K562 (cell line): ENCODE results near the gene GAPVD1. TPM values are rescaled to one million over a fixed set of nuclear protein-coding genes. Genes with fewer than 3 reads are reported as not detected.
A peak's percentile ranks its signal among the peaks of the same experiment; 100 is the strongest.

Experiments
- ATF7 ChIP-seq: fragments of 450-650 bp; IDR thresholded peaks from 2 replicates; pipeline ENCODE4 v1.7.1; 2014; ENCODE audit warnings: mild to moderate bottlenecking, moderate library complexity
- CBX1 ChIP-seq: sonication (generic); IDR thresholded peaks from 2 replicates; pipeline ENCODE4 v1.6.1; 2016; ENCODE audit warnings: antibody characterized with exemption, low read depth, mild to moderate bottlenecking
- HOXB6 ChIP-seq: fragments of 250-450 bp; sonication (Bioruptor Pico); IDR thresholded peaks from 2 replicates; pipeline ENCODE4 v1.5.1; 2022; ENCODE audit warnings: mild to moderate bottlenecking, borderline replicate concordance
- ILK ChIP-seq: fragments of 450-650 bp; IDR thresholded peaks from 2 replicates; pipeline ENCODE4 v1.6.1; 2016; ENCODE audit warnings: missing genetic modification characterization, low read depth, mild to moderate bottlenecking, missing compliant biosample characterization, moderate library complexity, borderline replicate concordance
- KAT7 ChIP-seq: sonication (generic); formaldehyde crosslinking; IDR thresholded peaks from 2 replicates; pipeline ENCODE4 v1.8.0; 2022; ENCODE audit warnings: missing genetic modification reagents, mild to moderate bottlenecking, borderline replicate concordance
- MCM5 ChIP-seq: fragments of 450-650 bp; IDR thresholded peaks from 2 replicates; pipeline ENCODE4 v1.6.1; 2016; ENCODE audit warnings: low read depth
- PHB2 ChIP-seq: fragments of 450-650 bp; IDR thresholded peaks from 2 replicates; pipeline ENCODE4 v1.6.1; 2017; ENCODE audit warnings: low read depth
- SOX6 ChIP-seq: fragments of 450-650 bp; IDR thresholded peaks from 2 replicates; pipeline ENCODE4 v1.6.1; 2014; ENCODE audit warnings: mild to moderate bottlenecking
- SRSF1 ChIP-seq: fragments of 200-400 bp; formaldehyde crosslinking; IDR thresholded peaks from 2 replicates; pipeline ENCODE4 v1.6.1; 2017; ENCODE audit warnings: mild to moderate bottlenecking, low read depth, low read length, moderate library complexity
- TCF3 ChIP-seq: sonication (generic); formaldehyde crosslinking; IDR thresholded peaks from 2 replicates; pipeline ENCODE4 v1.4.0; 2020; ENCODE audit warnings: mild to moderate bottlenecking, missing genetic modification reagents
- ZBED1 ChIP-seq: IDR thresholded peaks from 2 replicates; pipeline ENCODE4 v1.6.1; 2014
- ZKSCAN1 ChIP-seq: fragments of 150-350 bp; IDR thresholded peaks from 2 replicates; pipeline ENCODE4 v1.6.1; 2016; ENCODE audit warnings: low read depth, low read length
- ZNF212 ChIP-seq: fragments of 450-650 bp; formaldehyde crosslinking; IDR thresholded peaks from 2 replicates; pipeline ENCODE4 v1.4.0; 2020; ENCODE audit warnings: mild to moderate bottlenecking
- polyA plus RNA-seq, 8 experiments: library from polyadenylated mRNA; depleted of rRNA in 4 of 8; stranded (reverse) in 5 of 8; unstranded in 3 of 8; fragments of >200 nt; fragmentation: Nextera tagmentation in 2 of 8; fragmentation: Illumina TruSeq in 1 of 8; extraction: Ambion mirVana in 2 of 8; extraction: Trizol in 1 of 8; gene quantifications; 2 replicates each; pipeline versions ENCODE4 v1.2.1 to v1.2.3, GENCODE V29; 2011 to 2014; ENCODE audit warnings: inconsistent platforms in 1 of 8, missing spikeins in 1 of 8
- total RNA-seq, 7 experiments: library from RNA; depleted of rRNA in 6 of 7; stranded (reverse); fragments of >200 nt in 6 of 7; fragmentation: Illumina TruSeq in 2 of 7; extraction: Trizol in 2 of 7; gene quantifications; 2 replicates each; pipeline versions ENCODE4 v1.2.1 to v1.2.3, GENCODE V29; 2011 to 2021; ENCODE audit warnings: low replicate concordance in 1 of 7
- TF ChIP-seq, protein P1 (sequence below): fragments of 450-650 bp; IDR thresholded peaks from 2 replicates; pipeline ENCODE4 v1.7.1; 2018; ENCODE audit warnings: mild to moderate bottlenecking, low read depth; ENCODE audit not compliant: partially characterized antibody
- TF ChIP-seq, protein P2 (sequence below): IDR thresholded peaks from 2 replicates; pipeline ENCODE4 v1.6.1; 2011; ENCODE audit warnings: borderline replicate concordance, low read depth, mild to moderate bottlenecking, moderate library complexity, low read length; ENCODE audit not compliant: insufficient read depth, poor library complexity, severe bottlenecking
- TF ChIP-seq, protein P3 (sequence below): sonication (generic); formaldehyde crosslinking; IDR thresholded peaks from 2 replicates; pipeline ENCODE4 v1.8.0; 2022; ENCODE audit warnings: mild to moderate bottlenecking, low read depth, missing genetic modification reagents

The GAPVD1 gene
- total and polyA plus RNA-seq, 9 of the 15 experiments (the other 6 are each of a cell fraction or from before 2014, with no cell fraction given) = 9.5 to 66.1 (median 45.5) TPM

DNA sequence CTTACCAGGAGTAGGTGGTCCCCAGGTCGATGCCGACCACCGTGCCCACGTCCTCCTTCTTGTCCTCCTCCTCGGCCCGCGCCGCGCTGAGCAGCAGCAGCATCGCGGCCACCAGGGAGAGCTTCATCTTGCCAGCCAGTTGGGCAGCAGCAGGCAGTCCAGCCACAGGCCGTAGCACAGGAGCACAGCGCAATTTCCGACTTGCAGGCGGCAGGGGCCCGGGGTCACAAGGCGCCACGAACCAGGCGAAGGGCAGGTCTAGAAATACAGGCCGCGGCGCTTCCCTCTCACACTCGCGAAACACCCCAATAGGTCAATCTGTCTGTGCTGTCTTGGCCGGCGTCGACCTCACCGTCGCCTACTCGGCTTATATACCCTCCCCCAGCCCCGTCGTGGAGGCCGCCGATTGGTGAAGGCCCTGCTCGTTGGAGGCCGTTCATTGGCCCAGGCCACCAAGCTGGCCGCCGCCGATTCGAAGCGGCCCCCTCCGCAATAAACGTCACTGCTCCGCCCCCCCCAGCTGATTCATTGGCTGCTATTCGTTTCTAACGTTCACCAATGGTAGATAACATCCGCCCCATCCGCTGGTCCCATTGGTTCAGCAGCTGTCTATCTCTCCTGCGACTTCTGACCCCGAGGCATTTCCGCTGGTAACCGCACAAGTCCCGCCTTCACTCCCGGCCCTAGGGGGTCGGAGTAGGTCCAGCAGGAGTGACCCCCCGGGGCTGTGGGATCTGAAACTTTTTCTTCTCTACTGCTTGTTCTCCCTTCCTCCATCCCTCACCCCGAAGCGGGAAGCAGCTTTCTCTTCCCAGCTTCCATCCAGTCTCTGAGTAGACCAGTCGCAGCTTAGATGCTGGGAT, 20.4 kb upstream of the GAPVD1 start, which contains the start of gene HSPA5 (continued):
- TF ChIP-seq ZKSCAN1 (0 out of 2 replicates have a peak, but pooled peaks have one; percentile 34), ZNF212 (CRISPR knock-in tag) (no peak), HOXB6 (CRISPR knock-in tag) (peak; percentile 59; the same call in 1 of the 2 replicates), CBX1 (peak; percentile 86), MCM5 (no peak), ILK (tag) (no peak), TCF3 (peak; percentile 46; the same call in 1 of the 2 replicates), ATF7 (no peak), PHB2 (no peak), ZBED1 (peak; percentile 95; the same call in 1 of the 2 replicates), SOX6 (no peak), KAT7 (CRISPR knock-in tag) (peak; percentile 81; the same call in 1 of the 2 replicates), SRSF1 (no peak)
- TF ChIP-seq, protein P1, sequence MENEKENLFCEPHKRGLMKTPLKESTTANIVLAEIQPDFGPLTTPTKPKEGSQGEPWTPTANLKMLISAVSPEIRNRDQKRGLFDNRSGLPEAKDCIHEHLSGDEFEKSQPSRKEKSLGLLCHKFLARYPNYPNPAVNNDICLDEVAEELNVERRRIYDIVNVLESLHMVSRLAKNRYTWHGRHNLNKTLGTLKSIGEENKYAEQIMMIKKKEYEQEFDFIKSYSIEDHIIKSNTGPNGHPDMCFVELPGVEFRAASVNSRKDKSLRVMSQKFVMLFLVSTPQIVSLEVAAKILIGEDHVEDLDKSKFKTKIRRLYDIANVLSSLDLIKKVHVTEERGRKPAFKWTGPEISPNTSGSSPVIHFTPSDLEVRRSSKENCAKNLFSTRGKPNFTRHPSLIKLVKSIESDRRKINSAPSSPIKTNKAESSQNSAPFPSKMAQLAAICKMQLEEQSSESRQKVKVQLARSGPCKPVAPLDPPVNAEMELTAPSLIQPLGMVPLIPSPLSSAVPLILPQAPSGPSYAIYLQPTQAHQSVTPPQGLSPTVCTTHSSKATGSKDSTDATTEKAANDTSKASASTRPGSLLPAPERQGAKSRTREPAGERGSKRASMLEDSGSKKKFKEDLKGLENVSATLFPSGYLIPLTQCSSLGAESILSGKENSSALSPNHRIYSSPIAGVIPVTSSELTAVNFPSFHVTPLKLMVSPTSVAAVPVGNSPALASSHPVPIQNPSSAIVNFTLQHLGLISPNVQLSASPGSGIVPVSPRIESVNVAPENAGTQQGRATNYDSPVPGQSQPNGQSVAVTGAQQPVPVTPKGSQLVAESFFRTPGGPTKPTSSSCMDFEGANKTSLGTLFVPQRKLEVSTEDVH = no peak
- TF ChIP-seq, protein P2, sequence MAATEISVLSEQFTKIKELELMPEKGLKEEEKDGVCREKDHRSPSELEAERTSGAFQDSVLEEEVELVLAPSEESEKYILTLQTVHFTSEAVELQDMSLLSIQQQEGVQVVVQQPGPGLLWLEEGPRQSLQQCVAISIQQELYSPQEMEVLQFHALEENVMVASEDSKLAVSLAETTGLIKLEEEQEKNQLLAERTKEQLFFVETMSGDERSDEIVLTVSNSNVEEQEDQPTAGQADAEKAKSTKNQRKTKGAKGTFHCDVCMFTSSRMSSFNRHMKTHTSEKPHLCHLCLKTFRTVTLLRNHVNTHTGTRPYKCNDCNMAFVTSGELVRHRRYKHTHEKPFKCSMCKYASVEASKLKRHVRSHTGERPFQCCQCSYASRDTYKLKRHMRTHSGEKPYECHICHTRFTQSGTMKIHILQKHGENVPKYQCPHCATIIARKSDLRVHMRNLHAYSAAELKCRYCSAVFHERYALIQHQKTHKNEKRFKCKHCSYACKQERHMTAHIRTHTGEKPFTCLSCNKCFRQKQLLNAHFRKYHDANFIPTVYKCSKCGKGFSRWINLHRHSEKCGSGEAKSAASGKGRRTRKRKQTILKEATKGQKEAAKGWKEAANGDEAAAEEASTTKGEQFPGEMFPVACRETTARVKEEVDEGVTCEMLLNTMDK = peak; percentile 0
- TF ChIP-seq, protein P3, sequence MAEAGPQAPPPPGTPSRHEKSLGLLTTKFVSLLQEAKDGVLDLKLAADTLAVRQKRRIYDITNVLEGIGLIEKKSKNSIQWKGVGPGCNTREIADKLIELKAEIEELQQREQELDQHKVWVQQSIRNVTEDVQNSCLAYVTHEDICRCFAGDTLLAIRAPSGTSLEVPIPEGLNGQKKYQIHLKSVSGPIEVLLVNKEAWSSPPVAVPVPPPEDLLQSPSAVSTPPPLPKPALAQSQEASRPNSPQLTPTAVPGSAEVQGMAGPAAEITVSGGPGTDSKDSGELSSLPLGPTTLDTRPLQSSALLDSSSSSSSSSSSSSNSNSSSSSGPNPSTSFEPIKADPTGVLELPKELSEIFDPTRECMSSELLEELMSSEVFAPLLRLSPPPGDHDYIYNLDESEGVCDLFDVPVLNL = peak; percentile 84
